ENCODE measurements around the gene ZNF775.

The ZNF775 gene

DNA sequence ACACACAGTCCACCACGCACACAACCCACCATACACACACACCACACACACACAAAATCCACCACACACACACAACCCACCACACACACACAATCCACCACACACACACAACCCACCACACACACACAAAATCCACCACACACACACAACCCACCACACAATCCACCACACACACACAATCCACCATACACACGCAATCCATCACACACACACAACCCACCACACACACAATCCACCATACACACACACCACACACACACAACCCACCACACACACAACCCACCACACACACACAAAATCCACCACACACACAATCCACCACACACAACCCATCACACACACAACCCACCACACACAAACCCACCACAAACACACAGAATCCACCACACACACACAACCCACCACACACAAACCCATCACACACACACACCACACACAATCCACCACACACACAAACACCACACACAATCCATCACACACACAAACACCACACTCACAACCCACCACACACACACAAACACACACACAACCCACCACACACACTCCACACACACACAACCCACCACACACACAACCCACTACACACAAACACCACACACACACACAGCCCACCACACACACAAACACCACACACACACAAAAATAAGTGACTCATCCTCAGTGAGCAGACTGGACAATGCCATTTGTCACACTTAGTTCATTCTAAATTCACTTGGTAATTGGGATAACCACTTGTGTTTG lies 19.3 kb upstream of the ZNF775 start:
- Histone ChIP-seq H3K4me1 (peaks cover 75% of the 10 kb centered on the region), H4K20me1 (no peaks in the 10 kb centered on the region), H3K4me3 (no peak overlapping the region), H3K4me2 (no peak overlapping the region), H3K27me3 (no peaks in the 10 kb centered on the region), H3K36me3 (no peaks in the 10 kb centered on the region), H3K9ac (no peak overlapping the region), H3K27ac (no peak overlapping the region), H3K9me3 (no peaks in the 10 kb centered on the region)
- TF ChIP-seq Cebpa-rat (IDR thresholded peaks at IDR 0.05), result no peak

DNA sequence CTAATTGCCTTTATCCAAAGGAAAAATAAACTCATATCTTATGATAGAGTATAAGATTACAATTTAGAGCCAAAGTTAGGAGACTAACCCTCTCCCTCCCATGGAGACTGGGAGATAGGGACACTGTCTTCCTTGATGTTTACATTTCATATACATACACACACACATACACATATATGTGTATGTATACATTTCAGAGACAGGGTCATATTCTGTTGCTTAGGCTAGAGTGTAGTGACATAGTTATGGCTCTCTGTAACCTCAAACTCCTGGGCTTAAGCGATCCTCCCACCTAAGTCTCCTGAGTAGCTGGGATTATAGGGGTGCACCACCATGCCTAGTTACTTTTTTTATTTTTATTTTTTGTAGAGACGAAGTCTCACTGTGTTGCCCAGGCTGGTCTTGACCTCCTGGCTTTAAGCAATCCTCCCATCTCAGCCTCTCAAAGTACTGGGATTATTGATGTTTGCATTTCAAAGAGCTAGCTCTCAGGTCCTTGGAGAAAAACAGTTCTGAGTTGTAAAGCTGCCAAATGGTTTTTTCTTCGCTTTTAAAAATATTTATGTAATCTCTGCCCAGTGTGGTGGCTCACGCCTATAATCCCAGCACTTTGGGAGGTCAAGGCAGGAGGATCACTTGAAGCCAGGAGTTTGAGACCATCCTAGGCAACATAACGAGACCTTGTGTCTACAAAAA lies 18.6 kb upstream of the ZNF775 start:
- H3K4me1 ChIP-seq, result peaks cover 69% of the 10 kb centered on the region

DNA sequence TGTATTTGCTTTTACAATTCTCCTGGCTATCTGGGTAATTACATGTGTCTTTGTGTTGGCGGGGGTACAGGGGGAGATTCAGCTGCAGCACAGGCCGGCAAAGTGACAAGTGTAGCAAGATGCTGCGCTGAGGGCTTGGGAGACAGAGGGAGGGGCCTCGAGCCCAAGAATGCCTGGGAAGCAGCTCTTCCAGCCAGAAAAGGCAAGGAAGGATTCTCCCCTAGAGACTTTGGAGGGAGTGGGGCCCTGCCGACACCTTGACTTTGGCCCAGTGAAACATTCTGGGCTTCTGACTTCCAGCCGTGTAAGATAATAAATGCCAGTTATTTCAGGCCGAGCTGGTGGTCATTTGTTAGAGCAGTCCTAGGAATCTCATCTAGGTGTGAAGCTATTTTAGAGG lies 17.7 kb upstream of the ZNF775 start:
- no peaks in the 10 kb centered on the region for H3K27me3 ChIP-seq
- no peak overlapping the region for H3K4me2 ChIP-seq
- H3K27ac ChIP-seq, result no peak overlapping the region
- H3K9ac ChIP-seq, result no peak overlapping the region
- H4K20me1 ChIP-seq, result no peaks in the 10 kb centered on the region
- H3K9me3 ChIP-seq, result no peaks in the 10 kb centered on the region
- H3K4me3 ChIP-seq, result no peak overlapping the region
- no peak for TF ChIP-seq Cebpa-rat (IDR thresholded peaks at IDR 0.05)
- peaks cover 69% of the 10 kb centered on the region for H3K4me1 ChIP-seq
- no peaks in the 10 kb centered on the region for H3K36me3 ChIP-seq

More for the DNA sequence above, 18.6 kb upstream of the ZNF775 start:
- no peaks in the 10 kb centered on the region for H3K36me3 ChIP-seq
- no peak overlapping the region for H3K4me3 ChIP-seq
- no peaks in the 10 kb centered on the region for H4K20me1 ChIP-seq
- TF ChIP-seq Cebpa-rat (IDR thresholded peaks at IDR 0.05), result no peak
- H3K27me3 ChIP-seq, result no peaks in the 10 kb centered on the region
- no peak overlapping the region for H3K4me2 ChIP-seq
- H3K9me3 ChIP-seq, result no peaks in the 10 kb centered on the region
- H3K9ac ChIP-seq, result no peak overlapping the region
- H3K27ac ChIP-seq, result no peak overlapping the region

DNA sequence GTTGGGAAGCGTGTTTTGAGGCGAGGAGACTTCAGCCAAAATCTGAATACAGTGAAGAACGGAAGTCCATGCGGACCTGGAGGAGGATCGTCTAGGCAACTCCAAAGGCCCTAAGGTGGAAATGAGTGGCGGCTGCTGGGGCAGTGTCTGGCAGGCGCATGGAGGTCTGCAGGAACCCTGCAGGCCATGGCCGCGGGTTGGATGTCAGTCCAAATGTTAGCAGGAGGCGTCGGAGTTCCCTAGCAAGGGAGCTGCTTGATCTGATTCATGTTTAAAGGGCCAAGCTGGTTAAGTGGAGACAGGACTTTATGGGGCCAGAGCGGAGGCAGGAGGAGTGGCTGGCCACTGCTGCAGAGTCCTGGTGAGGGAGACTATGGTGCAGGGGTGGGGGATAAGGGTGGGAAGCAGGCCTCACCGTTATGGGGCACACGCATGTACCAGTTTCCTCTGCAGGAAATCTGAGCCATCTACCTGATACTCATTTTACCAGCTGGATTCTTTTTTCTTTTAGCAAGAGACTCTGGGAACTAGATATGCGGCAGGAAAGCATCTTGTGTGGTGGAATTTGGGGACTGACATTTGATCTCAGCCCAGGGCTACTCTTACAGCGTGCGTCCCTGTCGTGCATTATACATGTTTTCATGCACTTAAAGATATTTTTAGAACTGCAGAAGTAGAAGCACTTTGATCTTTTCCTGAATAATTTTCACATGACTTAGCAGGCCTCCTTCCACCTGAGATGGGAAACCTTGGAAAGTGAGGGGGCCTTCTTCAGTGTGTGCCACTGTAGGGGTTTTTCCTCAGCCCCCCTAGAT lies 17.1 kb upstream of the ZNF775 start:
- H3K9ac ChIP-seq, result no peak overlapping the region
- H3K4me3 ChIP-seq, result no peak overlapping the region

DNA sequence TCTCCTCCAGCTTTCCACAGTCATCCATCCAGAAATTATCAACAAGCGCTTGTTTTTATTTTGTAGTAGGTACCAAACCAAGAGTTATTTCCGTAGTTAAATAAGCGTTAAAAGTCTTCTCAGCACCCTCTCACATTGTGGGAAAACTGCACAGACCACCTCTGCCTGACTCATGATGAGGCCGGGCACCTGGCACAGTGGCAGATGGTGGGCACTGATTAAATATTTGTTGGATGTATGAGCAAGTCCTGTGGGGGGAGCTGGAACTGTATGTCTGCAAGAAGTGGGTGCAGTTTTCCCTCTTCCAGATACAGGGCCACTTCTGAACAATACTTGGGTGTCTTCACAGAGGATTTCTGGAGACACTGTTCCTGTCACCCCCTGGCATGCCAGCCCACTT lies 15.8 kb upstream of the ZNF775 start:
- Histone ChIP-seq H3K4me1 (peaks cover 68% of the 10 kb centered on the region), H4K20me1 (no peaks in the 10 kb centered on the region), H3K9ac (no peak overlapping the region), H3K27ac (peak overlapping the region; percentile 68), H3K27me3 (no peaks in the 10 kb centered on the region), H3K36me3 (no peaks in the 10 kb centered on the region), H3K4me3 (no peak overlapping the region), H3K4me2 (peak overlapping the region; percentile 81), H3K9me3 (no peaks in the 10 kb centered on the region)
- TF ChIP-seq Cebpa-rat (IDR thresholded peaks at IDR 0.05), result no peak

More for the DNA sequence above, 17.1 kb upstream of the ZNF775 start:
- H3K4me2 ChIP-seq, result peak overlapping the region; percentile 81
- H3K9me3 ChIP-seq, result no peaks in the 10 kb centered on the region
- no peaks in the 10 kb centered on the region for H4K20me1 ChIP-seq
- H3K27me3 ChIP-seq, result no peaks in the 10 kb centered on the region
- peak overlapping the region; percentile 16; the same call in 1 of the 2 replicates for H3K27ac ChIP-seq
- H3K4me1 ChIP-seq, result peaks cover 69% of the 10 kb centered on the region
- H3K36me3 ChIP-seq, result no peaks in the 10 kb centered on the region
- TF ChIP-seq Cebpa-rat (IDR thresholded peaks at IDR 0.05), result no peak

DNA sequence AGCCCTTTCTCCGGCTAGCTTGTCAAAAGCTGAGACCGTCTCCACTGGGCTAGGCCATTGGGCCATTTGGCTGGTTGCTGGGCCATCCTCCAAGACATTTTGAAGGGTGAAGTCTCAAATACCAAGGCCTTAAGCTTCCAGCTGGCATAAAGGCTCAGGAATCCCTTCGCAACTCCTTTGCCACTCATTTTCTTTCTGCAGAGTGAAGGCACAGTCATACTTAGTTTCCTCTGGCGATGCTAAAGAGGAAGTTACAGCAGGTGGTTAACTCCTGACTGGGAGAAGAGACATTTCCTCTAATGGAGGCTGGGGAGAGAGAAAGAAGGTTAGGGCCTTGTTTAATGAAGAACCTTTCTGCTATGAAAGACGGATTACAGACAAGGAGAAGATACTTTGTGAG lies 15.3 kb upstream of the ZNF775 start:
- no peaks in the 10 kb centered on the region for H3K9me3 ChIP-seq
- H3K4me3 ChIP-seq, result no peak overlapping the region
- no peaks in the 10 kb centered on the region for H3K36me3 ChIP-seq
- no peak for TF ChIP-seq Cebpa-rat (IDR thresholded peaks at IDR 0.05)
- peak overlapping the region; percentile 68 for H3K27ac ChIP-seq
- H3K4me1 ChIP-seq, result peaks cover 63% of the 10 kb centered on the region
- H3K4me2 ChIP-seq, result peak overlapping the region; percentile 81
- H3K9ac ChIP-seq, result no peak overlapping the region; the same call in 1 of the 2 replicates
- no peaks in the 10 kb centered on the region for H3K27me3 ChIP-seq
- no peaks in the 10 kb centered on the region for H4K20me1 ChIP-seq

DNA sequence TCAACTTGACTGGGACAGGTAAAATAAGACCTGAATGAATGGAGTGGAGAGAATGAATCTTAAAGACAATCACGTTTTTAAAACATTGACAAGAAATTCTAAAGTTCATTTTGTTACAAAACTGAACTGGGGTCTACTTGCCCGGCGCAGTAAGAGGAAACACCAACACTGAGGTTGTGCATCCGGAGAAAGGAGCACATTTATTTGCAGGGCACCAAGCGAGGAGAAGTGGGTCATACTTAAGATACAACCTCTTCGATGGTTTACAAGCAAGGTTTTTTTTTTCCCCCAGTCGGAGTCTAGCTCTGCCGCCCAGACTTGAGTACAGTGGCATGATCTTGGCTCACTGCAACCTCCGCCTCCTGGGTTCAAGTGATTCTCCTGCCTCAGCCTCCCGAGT lies 13.9 kb upstream of the ZNF775 start:
- Histone ChIP-seq H3K27me3 (no peaks in the 10 kb centered on the region), H3K36me3 (peaks cover 3% of the 10 kb centered on the region), H4K20me1 (peaks cover 7% of the 10 kb centered on the region), H3K9ac (no peak overlapping the region), H3K4me3 (no peak overlapping the region), H3K27ac (no peak overlapping the region), H3K4me2 (no peak overlapping the region; the same call in 1 of the 2 replicates), H3K4me1 (peaks cover 64% of the 10 kb centered on the region), H3K9me3 (no peaks in the 10 kb centered on the region)
- TF ChIP-seq Cebpa-rat (IDR thresholded peaks at IDR 0.05), result no peak

DNA sequence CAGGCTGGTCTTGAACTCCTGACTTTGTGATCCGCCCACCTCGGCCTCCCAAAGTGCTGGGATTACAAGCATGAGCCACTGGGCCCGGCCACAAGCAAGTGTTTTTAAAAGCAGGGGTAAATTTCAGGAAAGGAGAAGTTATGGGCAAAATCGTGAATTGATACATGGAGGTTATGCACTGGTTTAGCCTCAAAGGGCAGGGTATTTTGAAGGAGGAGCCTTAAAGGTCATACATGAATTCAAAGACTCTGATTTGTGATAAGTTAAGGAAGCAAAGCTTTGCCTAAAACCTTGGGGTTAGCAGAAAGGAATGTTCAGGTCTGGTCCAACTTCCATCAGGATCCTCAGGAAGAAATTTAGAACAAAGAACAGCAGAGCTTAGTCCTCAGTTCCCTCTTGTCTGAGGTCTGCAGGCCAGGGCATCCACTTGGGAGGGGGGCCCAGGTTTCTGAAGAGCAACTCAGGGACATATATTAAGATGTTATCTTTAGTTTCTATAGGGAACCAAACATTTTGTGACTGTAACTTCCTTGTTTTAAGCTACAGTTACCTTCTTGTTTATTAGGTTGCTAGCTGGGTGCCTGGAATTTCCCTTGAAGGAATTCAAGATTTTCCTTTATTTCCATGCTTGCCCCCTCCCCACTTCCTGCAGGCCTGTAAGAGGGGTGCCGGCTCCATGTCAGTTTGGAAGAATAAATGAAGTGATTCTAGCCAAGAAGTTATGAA lies 13.3 kb upstream of the ZNF775 start:
- peaks cover 14% of the 10 kb centered on the region for H4K20me1 ChIP-seq
- no peaks in the 10 kb centered on the region for H3K9me3 ChIP-seq
- no peaks in the 10 kb centered on the region for H3K27me3 ChIP-seq
- no peak overlapping the region for H3K4me3 ChIP-seq
- H3K4me1 ChIP-seq, result peaks cover 71% of the 10 kb centered on the region
- peak overlapping the region; percentile 8 for H3K27ac ChIP-seq
- peak overlapping the region; percentile 35; the same call in 1 of the 2 replicates for H3K4me2 ChIP-seq
- peaks cover 9% of the 10 kb centered on the region for H3K36me3 ChIP-seq
- H3K9ac ChIP-seq, result no peak overlapping the region
- TF ChIP-seq Cebpa-rat (IDR thresholded peaks at IDR 0.05), result no peak

DNA sequence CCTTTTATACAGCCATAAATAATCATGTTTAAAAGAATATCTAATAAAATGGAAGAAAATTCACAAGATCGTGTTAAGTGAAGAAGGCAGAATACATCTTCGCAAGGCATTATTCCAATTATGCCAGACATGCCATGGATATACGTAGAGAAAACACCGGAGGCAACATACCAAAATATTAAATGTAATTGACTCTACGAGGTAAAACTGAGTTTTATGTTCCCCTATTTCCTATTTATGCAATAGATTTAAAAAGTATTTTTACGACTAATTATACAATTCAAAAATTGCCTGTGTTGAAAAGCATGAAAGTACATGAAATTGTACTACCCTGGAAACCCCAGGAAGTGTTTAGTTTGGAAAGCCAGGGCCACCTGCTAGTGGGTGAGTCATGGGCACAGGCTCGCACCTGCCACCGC lies 11.4 kb upstream of the ZNF775 start:
- Histone ChIP-seq H3K27ac (peak overlapping the region; percentile 100), H3K27me3 (no peaks in the 10 kb centered on the region), H4K20me1 (peaks cover 32% of the 10 kb centered on the region), H3K4me3 (peak overlapping the region; percentile 99), H3K9ac (peak overlapping the region; percentile 97), H3K9me3 (no peaks in the 10 kb centered on the region), H3K36me3 (peaks cover 28% of the 10 kb centered on the region), H3K4me1 (peaks cover 79% of the 10 kb centered on the region), H3K4me2 (peak overlapping the region; percentile 100)
- TF ChIP-seq Cebpa-rat (IDR thresholded peaks at IDR 0.05), result no peak
